ENCODE data around the gene CSRP2. TPM values are rescaled to one million over a fixed set of nuclear protein-coding genes. Genes with fewer than 3 reads are reported as not detected.

The CSRP2 gene
- total RNA-seq, 3 donors from 2014 or later, result 2.5 to 13.1 (median 6.5) TPM

DNA sequence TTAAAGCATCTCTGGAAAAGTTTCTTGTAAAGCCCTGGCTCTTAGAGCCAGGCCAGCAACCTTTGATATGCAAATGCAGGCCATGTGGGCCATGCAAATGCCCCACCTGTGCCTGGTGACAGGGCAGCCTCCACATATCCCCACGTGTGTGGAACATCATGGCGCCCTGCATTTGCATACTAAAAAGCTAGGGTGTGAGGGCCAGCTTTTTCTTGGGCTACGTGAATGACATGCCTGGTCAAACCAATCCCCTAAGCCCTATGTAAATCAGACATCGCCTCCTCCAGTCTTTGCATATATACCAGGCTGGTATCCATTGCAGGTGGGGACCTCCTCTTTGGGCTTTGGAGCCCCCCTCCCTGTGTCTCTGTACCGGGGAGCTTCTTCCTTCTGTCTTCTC, 6.4 kb downstream of the CSRP2 start:
- DNase-seq (no peak), ATAC-seq (no peak)
- Histone ChIP-seq H3K9me3 (no peaks in the 10 kb centered on the region), H3K4me3 (no peak overlapping the region), H3K36me3 (ENCODE audit: low read depth) (no peaks in the 10 kb centered on the region), H3K4me1 (ENCODE audit: low read depth) (no peaks in the 10 kb centered on the region)
- intact Hi-C loops (cut with DNase I, micrococcal nuclease), result no loop called here
- TF ChIP-seq, protein P1, sequence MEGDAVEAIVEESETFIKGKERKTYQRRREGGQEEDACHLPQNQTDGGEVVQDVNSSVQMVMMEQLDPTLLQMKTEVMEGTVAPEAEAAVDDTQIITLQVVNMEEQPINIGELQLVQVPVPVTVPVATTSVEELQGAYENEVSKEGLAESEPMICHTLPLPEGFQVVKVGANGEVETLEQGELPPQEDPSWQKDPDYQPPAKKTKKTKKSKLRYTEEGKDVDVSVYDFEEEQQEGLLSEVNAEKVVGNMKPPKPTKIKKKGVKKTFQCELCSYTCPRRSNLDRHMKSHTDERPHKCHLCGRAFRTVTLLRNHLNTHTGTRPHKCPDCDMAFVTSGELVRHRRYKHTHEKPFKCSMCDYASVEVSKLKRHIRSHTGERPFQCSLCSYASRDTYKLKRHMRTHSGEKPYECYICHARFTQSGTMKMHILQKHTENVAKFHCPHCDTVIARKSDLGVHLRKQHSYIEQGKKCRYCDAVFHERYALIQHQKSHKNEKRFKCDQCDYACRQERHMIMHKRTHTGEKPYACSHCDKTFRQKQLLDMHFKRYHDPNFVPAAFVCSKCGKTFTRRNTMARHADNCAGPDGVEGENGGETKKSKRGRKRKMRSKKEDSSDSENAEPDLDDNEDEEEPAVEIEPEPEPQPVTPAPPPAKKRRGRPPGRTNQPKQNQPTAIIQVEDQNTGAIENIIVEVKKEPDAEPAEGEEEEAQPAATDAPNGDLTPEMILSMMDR (IDR thresholded peaks at IDR 0.05), result no peak

DNA sequence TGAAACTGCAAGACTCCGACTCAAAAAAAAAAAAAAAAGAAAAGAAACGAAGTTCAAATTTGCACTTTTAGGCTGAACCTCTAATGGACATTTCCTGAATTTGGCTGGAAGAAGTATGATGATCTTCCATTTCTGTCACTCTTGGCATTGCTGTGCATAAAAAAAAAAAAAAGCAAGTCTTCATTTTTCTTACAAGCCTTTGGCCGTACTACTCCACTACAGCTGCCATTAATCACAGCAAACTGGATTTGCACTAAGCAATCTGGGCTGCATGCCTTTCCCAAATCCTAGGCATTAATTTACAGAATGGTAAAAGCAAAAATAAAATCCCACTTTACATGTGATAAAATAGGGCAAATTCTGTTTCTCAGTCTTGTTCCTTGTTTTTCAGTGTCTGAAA, 7.1 kb downstream of the CSRP2 start:
- DNase-seq (no peak), ATAC-seq (no peak)
- Histone ChIP-seq H3K9me3 (no peaks in the 10 kb centered on the region), H3K4me1 (ENCODE audit: low read depth) (no peaks in the 10 kb centered on the region), H3K4me3 (no peak overlapping the region), H3K36me3 (ENCODE audit: low read depth) (no peaks in the 10 kb centered on the region)
- TF ChIP-seq, protein P1 (IDR thresholded peaks at IDR 0.05), result no peak
- intact Hi-C loops (cut with DNase I, micrococcal nuclease), result no loop called here

GRCh38 chr12:76871082-76871481, 7.7 kb downstream of the CSRP2 start:
- intact Hi-C loops (cut with DNase I, micrococcal nuclease), result no loop called here
- H3K4me3 ChIP-seq, result no peak overlapping the region
- TF ChIP-seq, protein P1 (IDR thresholded peaks at IDR 0.05), result no peak
- DNase-seq, result no peak
- H3K9me3 ChIP-seq, result no peaks in the 10 kb centered on the region
- ATAC-seq, result no peak
- no peaks in the 10 kb centered on the region for H3K36me3 ChIP-seq (ENCODE audit: low read depth)
- no peaks in the 10 kb centered on the region for H3K4me1 ChIP-seq (ENCODE audit: low read depth)

DNA sequence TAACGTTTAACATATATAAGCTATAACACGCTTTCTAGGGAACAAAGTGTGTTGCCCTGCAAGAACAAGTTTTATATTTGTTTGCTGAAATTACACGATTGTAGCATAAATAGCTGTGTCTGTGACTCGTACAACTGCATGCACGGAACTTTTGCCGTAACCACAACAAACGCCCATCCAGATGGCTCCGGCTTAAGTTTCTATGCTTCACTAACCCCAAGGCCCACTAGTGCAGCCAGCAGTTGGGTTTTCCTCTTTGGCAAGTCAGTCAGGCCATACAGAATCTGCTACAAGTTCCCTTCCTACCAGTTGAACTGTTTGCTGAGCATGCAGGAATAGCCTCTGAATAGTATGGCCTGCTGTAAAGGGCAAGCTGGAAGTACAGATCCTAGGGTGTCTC, 12.1 kb downstream of the CSRP2 start:
- TF ChIP-seq, protein P1 (IDR thresholded peaks at IDR 0.05), result no peak
- ATAC-seq, result peak; percentile 12
- H3K9me3 ChIP-seq, result no peaks in the 10 kb centered on the region
- H3K4me3 ChIP-seq, result no peak overlapping the region
- no peaks in the 10 kb centered on the region for H3K4me1 ChIP-seq (ENCODE audit: low read depth)
- intact Hi-C loops (cut with DNase I, micrococcal nuclease), result no loop called here
- DNase-seq, result no peak
- no peaks in the 10 kb centered on the region for H3K36me3 ChIP-seq (ENCODE audit: low read depth)

- ATAC-seq (no peak), DNase-seq (no peak)
- H3K36me3 ChIP-seq (ENCODE audit: low read depth), result no peaks in the 10 kb centered on the region
- intact Hi-C loops (cut with DNase I, micrococcal nuclease), result no loop called here
- H3K4me3 ChIP-seq, result no peak overlapping the region
- TF ChIP-seq, protein P1 (IDR thresholded peaks at IDR 0.05), result no peak
- no peaks in the 10 kb centered on the region for H3K4me1 ChIP-seq (ENCODE audit: low read depth)
- H3K9me3 ChIP-seq, result no peaks in the 10 kb centered on the region
Observed at GRCh38 chr12:76866151-76866567, 12.7 kb downstream of the CSRP2 start.

GRCh38 chr12:76864791-76865400, 13.9 kb downstream of the CSRP2 start:
- no peak overlapping the region for H3K4me3 ChIP-seq
- H3K4me1 ChIP-seq (ENCODE audit: low read depth), result no peaks in the 10 kb centered on the region
- intact Hi-C loops (cut with DNase I, micrococcal nuclease), result no loop called here
- ATAC-seq, result no peak
- TF ChIP-seq, protein P1 (IDR thresholded peaks at IDR 0.05), result no peak
- H3K36me3 ChIP-seq (ENCODE audit: low read depth), result no peaks in the 10 kb centered on the region
- no peaks in the 10 kb centered on the region for H3K9me3 ChIP-seq
- DNase-seq, result no peak
